ENCODE measurements around the gene SMYD3.

The SMYD3 gene

GRCh38 chr1:246459221-246459620 lies 47.9 kb downstream of the SMYD3 start:
- DNase-seq: no peak

- DNase-seq: no peak
Observed at GRCh38 chr1:246455476-246455875, 51.6 kb downstream of the SMYD3 start.

- DNase-seq: no peak
Observed at GRCh38 chr1:246454655-246455054, 52.4 kb downstream of the SMYD3 start.

GRCh38 chr1:246450611-246451251 lies 56.3 kb downstream of the SMYD3 start:
- DNase-seq: no peak

GRCh38 chr1:246448373-246448772 lies 58.7 kb downstream of the SMYD3 start:
- DNase-seq: no peak

GRCh38 chr1:246447501-246447900 lies 59.6 kb downstream of the SMYD3 start:
- DNase-seq: no peak

GRCh38 chr1:246445503-246445902 lies 61.6 kb downstream of the SMYD3 start:
- DNase-seq: no peak

GRCh38 chr1:246444617-246445016 lies 62.5 kb downstream of the SMYD3 start:
- DNase-seq: no peak

- no peak for DNase-seq
Observed at GRCh38 chr1:246437961-246438360, 69.1 kb downstream of the SMYD3 start.

- DNase-seq: no peak
Observed at GRCh38 chr1:246435421-246436041, 71.5 kb downstream of the SMYD3 start.

- DNase-seq: no peak
Observed at GRCh38 chr1:246434335-246434734, 72.7 kb downstream of the SMYD3 start.

- DNase-seq: no peak
Observed at GRCh38 chr1:246428542-246429308, 78.4 kb downstream of the SMYD3 start.

GRCh38 chr1:246427611-246428010 lies 79.5 kb downstream of the SMYD3 start:
- no peak for DNase-seq

- DNase-seq: no peak
Observed at GRCh38 chr1:246425895-246426294, 81.2 kb downstream of the SMYD3 start.

- no peak for DNase-seq
Observed at GRCh38 chr1:246425139-246425794, 81.8 kb downstream of the SMYD3 start.

- no peak for DNase-seq
Observed at GRCh38 chr1:246420300-246420699, 86.8 kb downstream of the SMYD3 start.

GRCh38 chr1:246418565-246419312 lies 88.3 kb downstream of the SMYD3 start:
- no peak for DNase-seq

GRCh38 chr1:246417813-246418564 lies 89.1 kb downstream of the SMYD3 start:
- no peak for DNase-seq

GRCh38 chr1:246417152-246417812 lies 89.8 kb downstream of the SMYD3 start:
- DNase-seq: no peak

- DNase-seq: no peak
Observed at GRCh38 chr1:246416261-246416660, 90.8 kb downstream of the SMYD3 start.

- no peak for DNase-seq
Observed at GRCh38 chr1:246415028-246415427, 92.1 kb downstream of the SMYD3 start.

GRCh38 chr1:246413430-246413829 lies 93.6 kb downstream of the SMYD3 start:
- no peak for DNase-seq

All from NCI-H187 (cell line).